Measurements from ENCODE around the gene KCNQ1.

- TF ChIP-seq POLR2A (IDR thresholded peaks at IDR 0.05): no peak
- no peak for TF ChIP-seq CTCF (IDR thresholded peaks at IDR 0.05)
- no peak for TF ChIP-seq EP300 (IDR thresholded peaks at IDR 0.05)
- peak in 1 of 4 donors; percentile 14 for TF ChIP-seq POLR2AphosphoS5 (IDR thresholded peaks at IDR 0.05)
Observed at GRCh38 chr11:2777871-2778629, 333.2 kb downstream of the KCNQ1 start.

All from sigmoid colon (tissue), 4 donors.